HG03439 (cell line): Measurements from ENCODE around the gene COQ10B.
A peak's percentile ranks its signal among the peaks of the same experiment; 100 is the strongest.
"Not testable (repeated sequence)": the region's sequence is repeated elsewhere in the genome, so short reads cannot be mapped to it uniquely, and the experiment has no call there.

Source experiments
- ATAC-seq: cut with Tn5 transposase; IDR thresholded peaks from one replicate; pipeline ENCODE4 v1.9.1; 2021; ENCODE audit warnings: mild to moderate bottlenecking, moderate library complexity; ENCODE audit not compliant: unreplicated experiment

The COQ10B gene

DNA sequence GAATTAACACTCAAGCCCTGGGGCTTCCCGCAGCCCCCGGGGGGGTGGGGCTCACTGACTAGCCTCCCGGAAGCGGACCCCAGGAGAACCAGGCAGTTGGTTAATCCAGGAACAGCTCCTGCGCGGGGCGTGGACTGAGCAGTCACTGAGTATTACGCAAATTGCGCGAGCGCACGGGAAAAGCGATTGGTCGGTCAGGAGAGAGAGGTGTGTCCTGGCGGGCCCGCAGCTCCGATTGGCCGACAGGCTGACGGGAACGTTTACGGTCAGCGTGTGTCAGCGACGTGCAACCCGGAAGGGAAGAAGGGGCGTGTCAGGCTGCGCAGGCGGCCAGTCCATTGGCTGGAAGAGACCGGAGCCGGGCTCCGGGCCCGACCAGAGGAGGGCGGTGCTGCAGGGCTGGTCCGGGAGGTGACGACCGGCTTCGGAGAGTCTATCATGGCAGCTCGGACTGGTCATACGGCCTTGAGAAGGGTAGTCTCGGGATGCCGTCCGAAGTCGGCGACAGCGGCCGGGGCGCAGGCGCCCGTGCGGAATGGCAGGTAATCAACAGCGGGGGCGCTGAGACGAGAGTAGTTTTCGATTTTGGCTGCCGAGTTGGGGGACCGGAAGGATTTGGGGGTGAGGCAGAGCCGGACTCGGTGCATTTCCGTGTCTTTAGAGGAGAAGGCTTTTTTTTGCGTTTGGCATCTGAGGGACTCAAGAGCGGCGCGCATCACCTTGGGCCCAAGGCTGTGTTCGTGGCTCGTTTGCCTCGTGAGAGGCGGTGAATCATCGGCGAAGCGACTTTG, at the start of gene COQ10B:
Gene COQ10B (plus strand): TSS at position 430 of the 791 bp plus-strand sequence. CDS start 9 bp downstream, at position 439.
- peak; percentile 96 for ATAC-seq

- ATAC-seq: no peak
Observed at GRCh38 chr2:197405582-197405981, 47.8 kb upstream of the COQ10B start.

DNA sequence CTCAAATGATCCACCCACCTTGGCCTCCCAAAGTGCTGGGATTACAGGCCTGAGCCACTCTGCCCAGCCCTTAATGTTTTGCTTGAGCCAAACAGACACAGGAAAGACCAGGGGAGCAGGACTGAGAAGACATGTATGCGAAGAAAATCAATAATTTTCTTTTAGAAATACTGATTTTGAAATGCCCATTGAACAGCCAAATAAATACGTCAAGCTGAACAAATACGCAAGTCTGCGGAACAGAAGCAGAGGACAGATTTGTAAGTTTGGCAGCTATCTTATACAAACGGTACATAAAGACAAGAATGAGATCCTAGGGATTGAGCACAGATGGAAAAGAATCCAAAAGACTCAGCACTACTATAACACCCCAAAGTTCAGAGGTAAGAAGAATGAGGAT, 39.3 kb upstream of the COQ10B start:
- no peak for ATAC-seq

- ATAC-seq: no peak
Observed at GRCh38 chr2:197414515-197414914, 38.8 kb upstream of the COQ10B start.

GRCh38 chr2:197416268-197416667, 37.1 kb upstream of the COQ10B start:
- no peak for ATAC-seq

DNA sequence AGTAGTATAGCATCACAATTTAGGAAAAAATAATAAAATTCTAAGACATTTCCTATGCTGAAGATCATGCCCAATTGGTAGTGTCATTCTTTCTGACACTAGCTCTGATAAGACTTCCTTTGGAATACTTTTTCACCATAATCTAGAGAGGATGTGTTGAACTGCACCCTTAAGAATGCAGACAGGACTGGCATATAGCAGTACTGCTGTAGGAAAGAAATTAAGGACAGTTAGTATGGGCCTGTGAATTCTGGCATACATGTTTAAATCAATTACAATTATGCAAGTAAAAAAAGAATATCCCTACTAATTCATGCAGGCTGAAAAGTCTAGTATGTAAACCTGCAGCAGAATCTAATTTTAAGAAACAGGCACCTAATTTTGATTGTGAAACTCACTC, 33.9 kb upstream of the COQ10B start:
- ATAC-seq: no peak

DNA sequence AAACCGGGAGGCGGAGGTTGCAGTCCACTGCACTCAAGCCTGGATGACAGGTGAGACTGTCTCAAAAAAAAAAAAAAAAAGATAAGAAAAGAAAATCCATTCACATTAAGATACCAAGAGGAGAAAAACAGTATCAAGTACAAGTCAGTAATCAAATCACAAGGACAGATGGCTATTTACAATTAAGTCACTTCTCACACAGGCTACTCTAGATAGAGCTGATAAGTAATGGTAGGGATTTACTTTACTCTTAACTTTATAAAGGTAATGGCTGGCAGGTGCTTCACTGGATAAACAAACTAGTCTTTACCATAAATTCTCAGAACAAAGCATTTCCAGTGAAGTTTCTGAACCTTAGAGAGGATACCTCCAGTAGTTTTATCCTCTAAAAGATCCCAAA, 30.0 kb upstream of the COQ10B start:
- ATAC-seq: no peak

GRCh38 chr2:197425550-197425949, 27.8 kb upstream of the COQ10B start:
- ATAC-seq: no peak

DNA sequence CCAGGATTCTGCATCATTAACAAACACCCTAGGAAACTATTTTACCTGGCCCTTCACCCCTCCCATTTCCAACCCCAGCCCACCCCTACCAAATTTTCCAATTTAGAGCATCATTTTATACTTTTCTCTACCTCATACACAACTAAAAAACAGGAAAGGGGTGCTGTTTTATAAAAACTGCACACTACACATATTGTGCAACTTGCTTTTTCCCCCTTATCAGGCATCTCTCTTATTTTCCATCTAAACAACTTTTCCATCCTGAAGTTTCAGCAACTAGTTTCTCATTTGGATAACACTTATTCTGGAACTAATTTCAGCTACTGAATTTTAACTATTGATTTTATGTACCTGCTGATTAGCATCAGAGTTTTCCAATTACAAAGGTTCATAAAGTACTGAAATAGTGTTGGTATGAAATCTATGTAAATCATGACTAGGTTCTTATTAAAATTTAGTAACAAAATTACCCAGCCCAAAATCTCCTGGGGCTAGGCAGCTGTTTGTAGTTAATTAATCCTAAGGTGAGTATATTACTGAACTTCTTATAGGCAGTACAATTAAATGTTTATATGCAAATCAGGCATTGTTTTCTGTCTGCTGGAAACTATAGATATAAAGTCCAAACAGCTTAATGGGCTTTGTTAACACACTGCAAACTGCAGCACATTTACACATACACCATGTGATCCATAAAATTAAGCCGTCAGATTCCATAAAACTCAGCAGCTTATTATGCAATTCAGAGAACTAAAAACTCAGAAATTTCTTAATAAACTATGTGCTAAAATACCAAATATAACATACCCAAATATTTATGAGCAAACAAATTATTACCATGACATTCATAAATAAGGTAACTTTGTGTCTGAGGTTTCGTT, 26.4 kb upstream of the COQ10B start:
- no peak for ATAC-seq

GRCh38 chr2:197427986-197428385, 25.4 kb upstream of the COQ10B start:
- no peak for ATAC-seq

DNA sequence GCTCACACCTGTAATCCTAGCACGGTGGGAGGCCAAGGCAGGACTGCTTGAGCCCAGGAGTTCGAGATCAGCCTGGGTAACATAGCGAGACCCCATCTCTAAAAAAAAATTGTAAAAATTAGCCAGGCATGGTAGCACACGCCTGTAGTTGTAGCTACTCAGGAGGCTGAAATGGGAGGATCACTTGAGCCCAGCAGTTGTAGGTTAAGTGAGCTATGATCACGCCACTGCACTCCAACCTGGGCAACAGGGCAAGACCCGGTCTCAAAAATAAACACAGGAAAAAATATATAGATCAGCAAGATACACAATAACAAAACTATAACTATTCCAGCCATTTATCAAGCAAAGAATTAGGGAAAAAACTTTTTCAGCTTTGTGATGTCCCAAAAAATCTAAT, 21.5 kb upstream of the COQ10B start:
- ATAC-seq: no peak

- not testable (repeated sequence) for ATAC-seq
Observed at GRCh38 chr2:197432527-197432926, 20.8 kb upstream of the COQ10B start.

DNA sequence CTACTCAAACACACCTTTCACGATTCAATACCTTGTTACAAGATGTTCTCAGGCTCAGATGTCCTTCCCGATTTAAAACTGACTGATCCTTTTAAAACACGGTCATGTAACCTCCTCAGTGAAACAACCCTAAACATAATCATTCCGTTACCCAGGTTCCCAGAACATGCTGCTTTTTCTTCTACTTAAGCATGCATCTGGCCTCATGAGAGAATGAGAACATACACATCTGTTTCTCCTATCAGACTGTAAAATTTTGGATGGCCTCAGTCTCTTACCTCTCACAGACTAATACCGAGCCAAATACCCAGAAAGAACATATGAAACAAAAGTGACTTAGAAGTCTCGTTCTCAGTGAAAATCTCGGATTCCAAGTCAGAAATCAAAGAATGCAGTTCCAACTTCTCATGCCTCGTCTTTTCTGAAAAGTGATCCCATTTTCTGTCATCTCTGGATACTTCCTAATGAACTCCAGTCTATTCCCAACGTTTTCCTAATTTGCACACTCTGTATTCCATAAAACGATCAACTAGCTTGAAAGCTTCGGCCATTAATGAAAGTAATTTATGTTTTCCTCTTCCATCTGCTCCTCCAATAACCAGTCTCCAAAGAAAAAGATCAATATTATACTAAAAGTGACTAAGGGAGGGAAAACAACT, 19.4 kb upstream of the COQ10B start:
- no peak for ATAC-seq

DNA sequence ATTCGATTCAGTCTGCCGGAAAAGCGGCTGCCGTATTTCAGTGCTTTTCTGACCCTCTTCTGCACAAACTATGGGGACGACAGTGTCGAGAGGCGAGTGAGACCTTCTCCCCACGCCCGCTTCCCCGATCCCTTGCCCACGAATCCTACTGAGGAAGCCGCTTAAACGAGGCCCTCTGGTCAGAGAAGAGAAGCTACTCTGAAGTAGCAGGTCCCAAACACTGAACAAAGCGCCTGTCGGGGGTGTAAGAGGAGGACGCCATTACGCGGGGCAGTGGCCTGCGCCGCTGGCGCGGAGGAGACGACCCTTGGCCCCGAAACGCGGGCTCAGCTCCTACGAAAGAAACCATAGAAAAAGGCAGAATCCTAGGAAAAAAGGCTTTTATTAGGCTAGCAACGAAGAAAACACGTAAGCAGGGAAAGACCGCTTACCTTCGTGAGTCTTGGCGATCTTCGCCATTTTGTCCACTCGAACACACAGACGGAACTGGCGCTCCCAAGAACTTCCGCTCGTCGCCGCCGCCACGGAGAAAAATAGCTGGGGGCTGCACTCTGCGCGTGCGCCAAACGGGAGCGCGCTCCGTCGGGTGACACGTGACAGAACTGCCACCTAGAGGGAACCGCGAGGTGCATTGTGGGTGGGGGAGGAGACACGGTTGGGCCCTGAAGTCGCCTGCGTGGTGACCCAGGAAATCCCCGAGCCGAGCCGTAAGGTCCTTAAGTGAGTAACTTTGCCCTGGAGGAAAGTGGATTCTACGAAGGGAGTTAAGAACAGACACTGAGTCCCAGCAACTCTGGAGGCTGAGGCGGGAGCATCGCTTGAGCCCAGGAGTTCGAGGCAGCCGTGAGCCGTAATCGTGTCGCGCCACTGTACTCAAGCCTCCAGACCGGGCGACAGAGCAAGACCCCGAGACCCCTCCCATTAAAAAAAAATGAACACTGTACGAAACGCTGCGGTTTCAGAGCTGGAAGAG, 18.5 kb upstream of the COQ10B start, which contains the start of gene SF3B1:
Gene SF3B1 (minus strand): TSS at position 488 of the 973 bp plus-strand sequence. CDS start 29 bp downstream, at position 459.
- peak; percentile 94 for ATAC-seq

DNA sequence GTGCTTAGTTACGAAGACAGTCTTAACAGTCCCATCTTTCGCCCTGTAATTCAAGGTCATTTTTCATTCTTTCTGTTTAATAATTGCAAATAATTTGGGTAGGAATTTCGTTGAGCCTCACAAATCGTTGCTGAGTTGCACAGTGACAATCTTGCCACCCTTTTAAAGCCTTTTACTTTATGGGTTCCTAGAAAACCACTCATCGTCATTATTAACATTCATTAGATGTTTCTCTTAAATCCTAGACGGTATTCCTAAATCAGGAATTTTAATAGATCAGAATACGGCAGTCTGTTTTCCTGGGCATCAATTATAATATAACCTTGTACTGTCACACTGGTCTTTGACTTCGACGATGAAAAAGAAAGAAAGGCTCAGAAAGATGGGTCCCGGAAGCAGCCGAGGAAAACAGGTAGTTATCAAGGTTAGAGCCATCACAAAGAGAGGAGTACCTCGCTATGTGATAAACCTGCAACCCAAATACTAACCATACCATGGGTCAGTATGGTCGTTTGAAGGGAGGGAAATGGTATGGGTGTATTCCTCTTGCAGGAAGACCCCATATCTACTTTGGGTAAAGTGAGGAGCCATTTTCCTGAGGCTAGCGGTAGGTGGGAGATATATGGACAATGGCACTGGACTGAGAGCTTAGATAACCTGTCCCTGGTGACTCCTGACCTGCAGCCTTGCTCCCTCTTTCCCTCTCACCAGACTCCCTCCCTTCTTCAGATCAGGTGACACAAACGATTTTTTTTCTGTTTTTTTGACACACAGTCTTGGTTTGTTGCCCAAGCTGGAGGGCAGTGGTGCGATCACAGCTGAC, 17.5 kb upstream of the COQ10B start:
- no peak for ATAC-seq

GRCh38 chr2:197437380-197437779, 16.0 kb upstream of the COQ10B start:
- ATAC-seq: no peak

DNA sequence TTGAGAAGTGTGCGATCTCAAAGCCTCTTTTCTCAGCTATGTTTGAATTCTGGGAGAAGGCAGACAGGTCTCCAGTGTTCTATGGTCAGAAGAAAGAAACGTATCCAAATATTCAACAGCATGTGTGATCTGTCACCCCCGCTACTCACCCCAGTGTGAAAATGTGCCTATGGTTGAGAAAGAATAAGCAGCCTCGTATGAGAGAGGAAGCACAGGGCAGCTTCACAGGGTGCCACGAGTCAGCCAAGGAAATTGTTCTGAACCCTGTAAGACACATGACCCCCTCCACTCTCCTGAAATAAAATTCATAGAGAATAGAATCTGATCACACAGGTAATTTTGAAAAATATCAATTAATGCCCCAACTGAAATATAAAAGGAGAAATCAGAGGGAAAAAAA, 10.5 kb upstream of the COQ10B start:
- ATAC-seq: no peak

- no peak for ATAC-seq
Observed at GRCh38 chr2:197445746-197446145, 7.6 kb upstream of the COQ10B start.

- no peak for ATAC-seq
Observed at GRCh38 chr2:197446844-197447243, 6.5 kb upstream of the COQ10B start.
